H1 (cell line): Measurements from ENCODE around the gene ERMARD. TPM values are rescaled to one million over a fixed set of nuclear protein-coding genes. Genes with fewer than 3 reads are reported as not detected.

ENCODE experiments used
- JUND ChIP-seq: IDR thresholded peaks from 2 replicates; pipeline ENCODE4 v1.6.1; 2011; ENCODE audit warnings: mild to moderate bottlenecking, improper control_type of control experiment, low read length
- KDM5A ChIP-seq: fragments of 200-600 bp; IDR thresholded peaks from 2 replicates; pipeline ENCODE4 v1.7.1; 2012; ENCODE audit warnings: mild to moderate bottlenecking, low read length, inconsistent platforms, mixed read lengths
- NANOG ChIP-seq: IDR thresholded peaks from 2 replicates; pipeline ENCODE4 v1.6.1; 2011; ENCODE audit warnings: low read length, low read depth, mild to moderate bottlenecking, inconsistent platforms; ENCODE audit not compliant: insufficient read depth, poor library complexity, severe bottlenecking
- SIN3A ChIP-seq, 2 experiments: IDR thresholded peaks in 1 of 2; conservative IDR thresholded peaks in 1 of 2; 2 replicates each; pipeline ENCODE4 v1.6.1; 2011 to 2012; ENCODE audit warnings: low read length in 2 of 2, improper control_type of control experiment in 1 of 2, low read depth in 1 of 2, mild to moderate bottlenecking in 1 of 2
- SIX5 ChIP-seq: IDR thresholded peaks from 2 replicates; pipeline ENCODE4 v1.6.1; 2011; ENCODE audit warnings: mild to moderate bottlenecking, low read depth, low read length
- polyA plus RNA-seq, 7 experiments: library from polyadenylated mRNA; depleted of rRNA in 3 of 7; stranded (reverse) in 5 of 7; unstranded in 2 of 7; fragments of >200 nt in 5 of 7; fragments of 200-250 nt in 2 of 7; gene quantifications; 1 replicate in 5 of 7; 2 replicates in 1 of 7; 4 replicates in 1 of 7; pipeline versions ENCODE4 v1.2.1 to v1.2.3, GENCODE V29; 2011 to 2013; ENCODE audit warnings: missing spikeins in 2 of 7, mixed read lengths in 2 of 7
- total RNA-seq: library from RNA; stranded (reverse); fragmentation: NEBNext Ultra II Directional; extraction: Animal tissue kit (Norgen Biotek cat#: 25700); gene quantifications from 2 replicates; pipeline ENCODE4 v1.2.1, GENCODE V29; 2021
- TF ChIP-seq, protein P1 (sequence below): IDR thresholded peaks from 2 replicates; pipeline ENCODE4 v1.6.1; 2012; ENCODE audit warnings: low read length, inconsistent platforms
- TF ChIP-seq, protein P2 (sequence below): IDR thresholded peaks from 2 replicates; pipeline ENCODE4 v1.6.1; 2012; ENCODE audit warnings: inconsistent platforms
- TF ChIP-seq, protein P3 (sequence below): fragments of 300-600 bp; sonication (generic); IDR thresholded peaks from 2 replicates; pipeline ENCODE4 v1.7.1; 2012; ENCODE audit warnings: low read length, moderate library complexity, mild to moderate bottlenecking, inconsistent platforms; ENCODE audit not compliant: insufficient replicate concordance

Gene ERMARD
- total and polyA plus RNA-seq, 2 of the 8 experiments (the other 6 are each of a cell fraction or from before 2014, with no cell fraction given) = 12.2 to 25.6 TPM

DNA sequence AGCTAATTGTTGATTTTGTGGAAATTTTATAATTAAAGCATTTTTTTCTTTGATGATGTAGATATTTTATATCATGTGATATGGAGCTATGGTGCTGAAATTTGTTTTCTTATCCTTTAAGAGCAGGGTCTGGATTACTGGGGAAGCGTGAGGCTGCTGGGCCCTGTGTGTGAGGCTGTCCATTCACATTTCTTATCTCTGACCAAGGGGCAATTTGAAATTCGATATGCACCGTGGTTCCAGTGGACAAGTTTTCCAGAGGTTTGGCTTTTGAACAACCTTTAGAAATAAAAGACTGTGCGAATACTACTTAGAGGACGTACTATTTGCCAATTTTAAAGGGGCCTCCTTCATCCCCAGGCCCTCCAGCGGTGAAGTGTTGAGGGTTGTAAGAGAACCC is 3.7 kb downstream of the ERMARD start (continued):
- TF ChIP-seq, protein P1, sequence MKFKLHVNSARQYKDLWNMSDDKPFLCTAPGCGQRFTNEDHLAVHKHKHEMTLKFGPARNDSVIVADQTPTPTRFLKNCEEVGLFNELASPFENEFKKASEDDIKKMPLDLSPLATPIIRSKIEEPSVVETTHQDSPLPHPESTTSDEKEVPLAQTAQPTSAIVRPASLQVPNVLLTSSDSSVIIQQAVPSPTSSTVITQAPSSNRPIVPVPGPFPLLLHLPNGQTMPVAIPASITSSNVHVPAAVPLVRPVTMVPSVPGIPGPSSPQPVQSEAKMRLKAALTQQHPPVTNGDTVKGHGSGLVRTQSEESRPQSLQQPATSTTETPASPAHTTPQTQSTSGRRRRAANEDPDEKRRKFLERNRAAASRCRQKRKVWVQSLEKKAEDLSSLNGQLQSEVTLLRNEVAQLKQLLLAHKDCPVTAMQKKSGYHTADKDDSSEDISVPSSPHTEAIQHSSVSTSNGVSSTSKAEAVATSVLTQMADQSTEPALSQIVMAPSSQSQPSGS = no peak
- TF ChIP-seq JUND = no peak
- no peak for TF ChIP-seq SIN3A (conservative IDR thresholded peaks at IDR 0.05 in 1 of 2, IDR thresholded peaks at IDR 0.05 in 1 of 2; ENCODE audit: low read depth in 1 of 2, low read length in 2 of 2)
- TF ChIP-seq NANOG = no peak
- no peak for TF ChIP-seq KDM5A
- TF ChIP-seq, protein P2, sequence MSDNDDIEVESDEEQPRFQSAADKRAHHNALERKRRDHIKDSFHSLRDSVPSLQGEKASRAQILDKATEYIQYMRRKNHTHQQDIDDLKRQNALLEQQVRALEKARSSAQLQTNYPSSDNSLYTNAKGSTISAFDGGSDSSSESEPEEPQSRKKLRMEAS = no peak
- TF ChIP-seq, protein P3, sequence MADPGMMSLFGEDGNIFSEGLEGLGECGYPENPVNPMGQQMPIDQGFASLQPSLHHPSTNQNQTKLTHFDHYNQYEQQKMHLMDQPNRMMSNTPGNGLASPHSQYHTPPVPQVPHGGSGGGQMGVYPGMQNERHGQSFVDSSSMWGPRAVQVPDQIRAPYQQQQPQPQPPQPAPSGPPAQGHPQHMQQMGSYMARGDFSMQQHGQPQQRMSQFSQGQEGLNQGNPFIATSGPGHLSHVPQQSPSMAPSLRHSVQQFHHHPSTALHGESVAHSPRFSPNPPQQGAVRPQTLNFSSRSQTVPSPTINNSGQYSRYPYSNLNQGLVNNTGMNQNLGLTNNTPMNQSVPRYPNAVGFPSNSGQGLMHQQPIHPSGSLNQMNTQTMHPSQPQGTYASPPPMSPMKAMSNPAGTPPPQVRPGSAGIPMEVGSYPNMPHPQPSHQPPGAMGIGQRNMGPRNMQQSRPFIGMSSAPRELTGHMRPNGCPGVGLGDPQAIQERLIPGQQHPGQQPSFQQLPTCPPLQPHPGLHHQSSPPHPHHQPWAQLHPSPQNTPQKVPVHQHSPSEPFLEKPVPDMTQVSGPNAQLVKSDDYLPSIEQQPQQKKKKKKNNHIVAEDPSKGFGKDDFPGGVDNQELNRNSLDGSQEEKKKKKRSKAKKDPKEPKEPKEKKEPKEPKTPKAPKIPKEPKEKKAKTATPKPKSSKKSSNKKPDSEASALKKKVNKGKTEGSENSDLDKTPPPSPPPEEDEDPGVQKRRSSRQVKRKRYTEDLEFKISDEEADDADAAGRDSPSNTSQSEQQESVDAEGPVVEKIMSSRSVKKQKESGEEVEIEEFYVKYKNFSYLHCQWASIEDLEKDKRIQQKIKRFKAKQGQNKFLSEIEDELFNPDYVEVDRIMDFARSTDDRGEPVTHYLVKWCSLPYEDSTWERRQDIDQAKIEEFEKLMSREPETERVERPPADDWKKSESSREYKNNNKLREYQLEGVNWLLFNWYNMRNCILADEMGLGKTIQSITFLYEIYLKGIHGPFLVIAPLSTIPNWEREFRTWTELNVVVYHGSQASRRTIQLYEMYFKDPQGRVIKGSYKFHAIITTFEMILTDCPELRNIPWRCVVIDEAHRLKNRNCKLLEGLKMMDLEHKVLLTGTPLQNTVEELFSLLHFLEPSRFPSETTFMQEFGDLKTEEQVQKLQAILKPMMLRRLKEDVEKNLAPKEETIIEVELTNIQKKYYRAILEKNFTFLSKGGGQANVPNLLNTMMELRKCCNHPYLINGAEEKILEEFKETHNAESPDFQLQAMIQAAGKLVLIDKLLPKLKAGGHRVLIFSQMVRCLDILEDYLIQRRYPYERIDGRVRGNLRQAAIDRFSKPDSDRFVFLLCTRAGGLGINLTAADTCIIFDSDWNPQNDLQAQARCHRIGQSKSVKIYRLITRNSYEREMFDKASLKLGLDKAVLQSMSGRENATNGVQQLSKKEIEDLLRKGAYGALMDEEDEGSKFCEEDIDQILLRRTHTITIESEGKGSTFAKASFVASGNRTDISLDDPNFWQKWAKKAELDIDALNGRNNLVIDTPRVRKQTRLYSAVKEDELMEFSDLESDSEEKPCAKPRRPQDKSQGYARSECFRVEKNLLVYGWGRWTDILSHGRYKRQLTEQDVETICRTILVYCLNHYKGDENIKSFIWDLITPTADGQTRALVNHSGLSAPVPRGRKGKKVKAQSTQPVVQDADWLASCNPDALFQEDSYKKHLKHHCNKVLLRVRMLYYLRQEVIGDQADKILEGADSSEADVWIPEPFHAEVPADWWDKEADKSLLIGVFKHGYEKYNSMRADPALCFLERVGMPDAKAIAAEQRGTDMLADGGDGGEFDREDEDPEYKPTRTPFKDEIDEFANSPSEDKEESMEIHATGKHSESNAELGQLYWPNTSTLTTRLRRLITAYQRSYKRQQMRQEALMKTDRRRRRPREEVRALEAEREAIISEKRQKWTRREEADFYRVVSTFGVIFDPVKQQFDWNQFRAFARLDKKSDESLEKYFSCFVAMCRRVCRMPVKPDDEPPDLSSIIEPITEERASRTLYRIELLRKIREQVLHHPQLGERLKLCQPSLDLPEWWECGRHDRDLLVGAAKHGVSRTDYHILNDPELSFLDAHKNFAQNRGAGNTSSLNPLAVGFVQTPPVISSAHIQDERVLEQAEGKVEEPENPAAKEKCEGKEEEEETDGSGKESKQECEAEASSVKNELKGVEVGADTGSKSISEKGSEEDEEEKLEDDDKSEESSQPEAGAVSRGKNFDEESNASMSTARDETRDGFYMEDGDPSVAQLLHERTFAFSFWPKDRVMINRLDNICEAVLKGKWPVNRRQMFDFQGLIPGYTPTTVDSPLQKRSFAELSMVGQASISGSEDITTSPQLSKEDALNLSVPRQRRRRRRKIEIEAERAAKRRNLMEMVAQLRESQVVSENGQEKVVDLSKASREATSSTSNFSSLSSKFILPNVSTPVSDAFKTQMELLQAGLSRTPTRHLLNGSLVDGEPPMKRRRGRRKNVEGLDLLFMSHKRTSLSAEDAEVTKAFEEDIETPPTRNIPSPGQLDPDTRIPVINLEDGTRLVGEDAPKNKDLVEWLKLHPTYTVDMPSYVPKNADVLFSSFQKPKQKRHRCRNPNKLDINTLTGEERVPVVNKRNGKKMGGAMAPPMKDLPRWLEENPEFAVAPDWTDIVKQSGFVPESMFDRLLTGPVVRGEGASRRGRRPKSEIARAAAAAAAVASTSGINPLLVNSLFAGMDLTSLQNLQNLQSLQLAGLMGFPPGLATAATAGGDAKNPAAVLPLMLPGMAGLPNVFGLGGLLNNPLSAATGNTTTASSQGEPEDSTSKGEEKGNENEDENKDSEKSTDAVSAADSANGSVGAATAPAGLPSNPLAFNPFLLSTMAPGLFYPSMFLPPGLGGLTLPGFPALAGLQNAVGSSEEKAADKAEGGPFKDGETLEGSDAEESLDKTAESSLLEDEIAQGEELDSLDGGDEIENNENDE = no peak
- TF ChIP-seq SIX5 = no peak
- TF ChIP-seq, all 59 proteins: peak for 0
